K562 (cell line): ENCODE data around the gene SIGLEC9.

Experiments
- ARNT ChIP-seq, 2 experiments: fragments of 450-650 bp; IDR thresholded peaks; 2 replicates each; pipeline ENCODE4 v1.6.1; 2016; ENCODE audit warnings: mild to moderate bottlenecking in 1 of 2
- CTCF ChIP-seq, 3 experiments: IDR thresholded peaks in 2 of 3; conservative IDR thresholded peaks in 1 of 3; 2 replicates each; pipeline ENCODE4 v1.5.1; 2011 to 2012; ENCODE audit warnings: low read length in 3 of 3, mild to moderate bottlenecking in 3 of 3, control low read depth in 2 of 3, improper control_type of control experiment in 1 of 3, inconsistent platforms in 1 of 3, low read depth in 1 of 3, mixed read lengths in 1 of 3, moderate library complexity in 1 of 3; ENCODE audit not compliant: insufficient read depth in 2 of 3
- E2F1 ChIP-seq: sonication (generic); formaldehyde crosslinking; IDR thresholded peaks from 2 replicates; pipeline ENCODE4 v1.8.1; 2023; ENCODE audit warnings: mild to moderate bottlenecking, missing genetic modification reagents, moderate library complexity
- FOXA1 ChIP-seq: fragments of 450-650 bp; IDR thresholded peaks from 2 replicates; pipeline ENCODE4 v1.6.1; 2016; ENCODE audit warnings: mild to moderate bottlenecking, borderline replicate concordance
- IRF2 ChIP-seq: sonication (generic); formaldehyde crosslinking; IDR thresholded peaks from 2 replicates; pipeline ENCODE4 v1.8.1; 2022; ENCODE audit warnings: mild to moderate bottlenecking, missing genetic modification reagents
- LEF1 ChIP-seq: fragments of 450-650 bp; IDR thresholded peaks from 2 replicates; pipeline ENCODE4 v1.6.1; 2016; ENCODE audit warnings: mild to moderate bottlenecking
- MAX ChIP-seq: sonication (generic); formaldehyde crosslinking; IDR thresholded peaks from 2 replicates; pipeline ENCODE4 v1.9.0; 2022; ENCODE audit warnings: mild to moderate bottlenecking, missing genetic modification reagents
- MEIS2 ChIP-seq: fragments of 450-650 bp; IDR thresholded peaks from 2 replicates; pipeline ENCODE4 v1.6.1; 2014; ENCODE audit warnings: mild to moderate bottlenecking; ENCODE audit not compliant: partially characterized antibody
- POLR2A ChIP-seq: fragments of 450-650 bp; conservative IDR thresholded peaks from 2 replicates; pipeline ENCODE4 v1.6.1; 2016
- ZBTB43 ChIP-seq: sonication (generic); formaldehyde crosslinking; IDR thresholded peaks from 2 replicates; pipeline ENCODE4 v1.8.0; 2023; ENCODE audit warnings: mild to moderate bottlenecking, missing genetic modification reagents
- ZSCAN29 ChIP-seq: fragments of 450-650 bp; IDR thresholded peaks from 2 replicates; pipeline ENCODE4 v1.6.1; 2017

GRCh38 chr19:51161867-51162496, 37.3 kb downstream of the SIGLEC9 start:
- TF ChIP-seq IRF2 (CRISPR knock-in tag) (no peak), LEF1 (no peak), CTCF (IDR thresholded peaks at IDR 0.05 in 2 of 3, conservative IDR thresholded peaks at IDR 0.05 in 1 of 3; ENCODE audit: insufficient read depth in 2 of 3, low read depth in 1 of 3, low read length in 3 of 3) (no peak), ARNT (IDR thresholded peaks at IDR 0.05) (no peak), FOXA1 (no peak), POLR2A (no peak), ZSCAN29 (no peak), ZBTB43 (CRISPR knock-in tag) (no peak), MAX (CRISPR knock-in tag) (no peak), MEIS2 (no peak), E2F1 (CRISPR knock-in tag) (no peak)
